ENCODE results near the gene WWOX.

The WWOX gene

GRCh38 chr16:78140818-78141466, 41.5 kb downstream of the WWOX start:
- DNase-seq (ENCODE audit: low read depth in 4 of 4, low spot score in 1 of 4), result no peak

GRCh38 chr16:78142788-78143187, 43.3 kb downstream of the WWOX start:
- DNase-seq (ENCODE audit: low read depth in 4 of 4, low spot score in 1 of 4), result no peak

GRCh38 chr16:78146807-78147206, 47.4 kb downstream of the WWOX start:
- no peak for DNase-seq (ENCODE audit: low read depth in 4 of 4, low spot score in 1 of 4)

GRCh38 chr16:78147911-78148401, 48.5 kb downstream of the WWOX start:
- no peak for DNase-seq (ENCODE audit: low read depth in 4 of 4, low spot score in 1 of 4)

- DNase-seq (ENCODE audit: low read depth in 4 of 4, low spot score in 1 of 4), result no peak
Measured at GRCh38 chr16:78150233-78150632, 50.8 kb downstream of the WWOX start.

GRCh38 chr16:78154729-78155461, 55.4 kb downstream of the WWOX start:
- no peak for DNase-seq (ENCODE audit: low read depth in 4 of 4, low spot score in 1 of 4)

- DNase-seq (ENCODE audit: low read depth in 4 of 4, low spot score in 1 of 4), result no peak
Measured at GRCh38 chr16:78155791-78156345, 56.4 kb downstream of the WWOX start.

GRCh38 chr16:78161023-78161729, 61.7 kb downstream of the WWOX start:
- no peak for DNase-seq (ENCODE audit: low read depth in 4 of 4, low spot score in 1 of 4)

- DNase-seq (ENCODE audit: low read depth in 4 of 4, low spot score in 1 of 4), result no peak
Measured at GRCh38 chr16:78163772-78164670, 64.6 kb downstream of the WWOX start.

GRCh38 chr16:78170494-78170933, 71.1 kb downstream of the WWOX start:
- no peak for DNase-seq (ENCODE audit: low read depth in 4 of 4, low spot score in 1 of 4)

- no peak for DNase-seq (ENCODE audit: low read depth in 4 of 4, low spot score in 1 of 4)
Measured at GRCh38 chr16:78175287-78175686, 75.8 kb downstream of the WWOX start.

- DNase-seq (ENCODE audit: low read depth in 4 of 4, low spot score in 1 of 4), result no peak
Measured at GRCh38 chr16:78176435-78176834, 77.0 kb downstream of the WWOX start.

- DNase-seq (ENCODE audit: low read depth in 4 of 4, low spot score in 1 of 4), result no peak
Measured at GRCh38 chr16:78177218-78177617, 77.8 kb downstream of the WWOX start.

GRCh38 chr16:78177987-78178386, 78.5 kb downstream of the WWOX start:
- DNase-seq (ENCODE audit: low read depth in 4 of 4, low spot score in 1 of 4), result no peak

- no peak for DNase-seq (ENCODE audit: low read depth in 4 of 4, low spot score in 1 of 4)
Measured at GRCh38 chr16:78179666-78180065, 80.2 kb downstream of the WWOX start.

GRCh38 chr16:78180349-78180748, 80.9 kb downstream of the WWOX start:
- DNase-seq (ENCODE audit: low read depth in 4 of 4, low spot score in 1 of 4), result no peak

GRCh38 chr16:78183437-78184237, 84.2 kb downstream of the WWOX start:
- DNase-seq (ENCODE audit: low read depth in 4 of 4, low spot score in 1 of 4), result no peak

- no peak for DNase-seq (ENCODE audit: low read depth in 4 of 4, low spot score in 1 of 4)
Measured at GRCh38 chr16:78184238-78185183, 85.1 kb downstream of the WWOX start.

GRCh38 chr16:78189121-78189520, 89.7 kb downstream of the WWOX start:
- DNase-seq (ENCODE audit: low read depth in 4 of 4, low spot score in 1 of 4), result no peak

All from stimulated activated CD4-positive, alpha-beta T cell treated with anti-CD3 and anti-CD28 coated beads, Interleukin-1b, Interleukin-23, amount 100 ng/mL, for 24 hours (primary cell).